HEK293 (cell line): ENCODE results near the gene CLNK.

Experiments used
- REPIN1 ChIP-seq: fragments of 450-650 bp; formaldehyde crosslinking; IDR thresholded peaks from 2 replicates; pipeline ENCODE4 v1.5.1; 2017; ENCODE audit warnings: missing biosample characterization, missing genetic modification characterization, low read depth
- ZBTB21 ChIP-seq: fragments of 450-650 bp; formaldehyde crosslinking; IDR thresholded peaks from 2 replicates; pipeline ENCODE4 v1.5.1; 2017; ENCODE audit warnings: missing biosample characterization, missing genetic modification characterization
- ZNF133 ChIP-seq: fragments of 450-650 bp; formaldehyde crosslinking; IDR thresholded peaks from 2 replicates; pipeline ENCODE4 v1.5.1; 2016; ENCODE audit warnings: missing biosample characterization, missing genetic modification characterization
- ZNF140 ChIP-seq: fragments of 450-650 bp; formaldehyde crosslinking; IDR thresholded peaks from 2 replicates; pipeline ENCODE4 v1.5.1; 2016; ENCODE audit warnings: missing biosample characterization, missing genetic modification characterization
- ZNF23 ChIP-seq: fragments of 450-650 bp; formaldehyde crosslinking; IDR thresholded peaks from 2 replicates; pipeline ENCODE4 v1.5.1; 2016; ENCODE audit warnings: missing biosample characterization, missing genetic modification characterization, borderline replicate concordance
- ZNF24 ChIP-seq: fragments of 450-650 bp; formaldehyde crosslinking; IDR thresholded peaks from 2 replicates; pipeline ENCODE4 v1.5.1; 2016; ENCODE audit warnings: missing biosample characterization, missing genetic modification characterization
- ZNF416 ChIP-seq: fragments of 450-650 bp; formaldehyde crosslinking; IDR thresholded peaks from 2 replicates; pipeline ENCODE4 v1.5.1; 2016; ENCODE audit warnings: missing biosample characterization, missing genetic modification characterization
- ZNF48 ChIP-seq: fragments of 450-650 bp; formaldehyde crosslinking; IDR thresholded peaks from 2 replicates; pipeline ENCODE4 v1.5.1; 2016; ENCODE audit warnings: missing biosample characterization, missing genetic modification characterization
- ZNF621 ChIP-seq: fragments of 450-650 bp; formaldehyde crosslinking; IDR thresholded peaks from 2 replicates; pipeline ENCODE4 v1.5.1; 2017; ENCODE audit warnings: missing biosample characterization, missing genetic modification characterization
- ZNF623 ChIP-seq: fragments of 450-650 bp; formaldehyde crosslinking; IDR thresholded peaks from 2 replicates; pipeline ENCODE4 v1.5.1; 2016; ENCODE audit warnings: missing biosample characterization, missing genetic modification characterization
- ZNF639 ChIP-seq: fragments of 450-650 bp; formaldehyde crosslinking; IDR thresholded peaks from 2 replicates; pipeline ENCODE4 v1.5.1; 2016; ENCODE audit warnings: missing biosample characterization, missing genetic modification characterization
- ZNF701 ChIP-seq: fragments of 450-650 bp; formaldehyde crosslinking; IDR thresholded peaks from 2 replicates; pipeline ENCODE4 v1.5.1; 2016; ENCODE audit warnings: missing biosample characterization, missing genetic modification characterization
- TF ChIP-seq, protein P1 (sequence below): fragments of 450-650 bp; formaldehyde crosslinking; IDR thresholded peaks from 2 replicates; pipeline ENCODE4 v1.5.1; 2016; ENCODE audit warnings: missing biosample characterization, missing genetic modification characterization
- TF ChIP-seq, protein P2 (sequence below): fragments of 450-650 bp; formaldehyde crosslinking; IDR thresholded peaks from 2 replicates; pipeline ENCODE4 v1.5.1; 2016; ENCODE audit warnings: missing biosample characterization, missing genetic modification characterization, low read depth

GRCh38 chr4:10623241-10623640, 61.3 kb downstream of the CLNK start:
- TF ChIP-seq, protein P1, sequence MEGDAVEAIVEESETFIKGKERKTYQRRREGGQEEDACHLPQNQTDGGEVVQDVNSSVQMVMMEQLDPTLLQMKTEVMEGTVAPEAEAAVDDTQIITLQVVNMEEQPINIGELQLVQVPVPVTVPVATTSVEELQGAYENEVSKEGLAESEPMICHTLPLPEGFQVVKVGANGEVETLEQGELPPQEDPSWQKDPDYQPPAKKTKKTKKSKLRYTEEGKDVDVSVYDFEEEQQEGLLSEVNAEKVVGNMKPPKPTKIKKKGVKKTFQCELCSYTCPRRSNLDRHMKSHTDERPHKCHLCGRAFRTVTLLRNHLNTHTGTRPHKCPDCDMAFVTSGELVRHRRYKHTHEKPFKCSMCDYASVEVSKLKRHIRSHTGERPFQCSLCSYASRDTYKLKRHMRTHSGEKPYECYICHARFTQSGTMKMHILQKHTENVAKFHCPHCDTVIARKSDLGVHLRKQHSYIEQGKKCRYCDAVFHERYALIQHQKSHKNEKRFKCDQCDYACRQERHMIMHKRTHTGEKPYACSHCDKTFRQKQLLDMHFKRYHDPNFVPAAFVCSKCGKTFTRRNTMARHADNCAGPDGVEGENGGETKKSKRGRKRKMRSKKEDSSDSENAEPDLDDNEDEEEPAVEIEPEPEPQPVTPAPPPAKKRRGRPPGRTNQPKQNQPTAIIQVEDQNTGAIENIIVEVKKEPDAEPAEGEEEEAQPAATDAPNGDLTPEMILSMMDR (tag by site-specific recombination): no peak
- no peak for TF ChIP-seq ZNF621 (tag by site-specific recombination)
- TF ChIP-seq ZNF23 (tag by site-specific recombination): no peak
- no peak for TF ChIP-seq ZNF701 (tag by site-specific recombination)
- TF ChIP-seq ZNF133 (tag by site-specific recombination): no peak
- no peak for TF ChIP-seq ZNF48 (tag by site-specific recombination)
- no peak for TF ChIP-seq ZNF623 (tag by site-specific recombination)
- TF ChIP-seq ZNF416 (tag by site-specific recombination): no peak
- TF ChIP-seq ZNF24 (tag by site-specific recombination): no peak
- TF ChIP-seq, protein P2, sequence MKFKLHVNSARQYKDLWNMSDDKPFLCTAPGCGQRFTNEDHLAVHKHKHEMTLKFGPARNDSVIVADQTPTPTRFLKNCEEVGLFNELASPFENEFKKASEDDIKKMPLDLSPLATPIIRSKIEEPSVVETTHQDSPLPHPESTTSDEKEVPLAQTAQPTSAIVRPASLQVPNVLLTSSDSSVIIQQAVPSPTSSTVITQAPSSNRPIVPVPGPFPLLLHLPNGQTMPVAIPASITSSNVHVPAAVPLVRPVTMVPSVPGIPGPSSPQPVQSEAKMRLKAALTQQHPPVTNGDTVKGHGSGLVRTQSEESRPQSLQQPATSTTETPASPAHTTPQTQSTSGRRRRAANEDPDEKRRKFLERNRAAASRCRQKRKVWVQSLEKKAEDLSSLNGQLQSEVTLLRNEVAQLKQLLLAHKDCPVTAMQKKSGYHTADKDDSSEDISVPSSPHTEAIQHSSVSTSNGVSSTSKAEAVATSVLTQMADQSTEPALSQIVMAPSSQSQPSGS (tag by site-specific recombination): no peak
- no peak for TF ChIP-seq ZBTB21 (tag by site-specific recombination)
- TF ChIP-seq ZNF639 (tag by site-specific recombination): no peak
- no peak for TF ChIP-seq ZNF140 (tag by site-specific recombination)
- no peak for TF ChIP-seq REPIN1 (tag by site-specific recombination)
